Tongue (tissue), 2 donors: ENCODE measurements around the gene NPLOC4. TPM values are rescaled to one million over a fixed set of nuclear protein-coding genes. Genes with fewer than 3 reads are reported as not detected.

Experiments
- DNase-seq: peaks from one replicate; pipeline ENCODE4 v3.0.0-alpha.2; 2015
- total RNA-seq: library from RNA; depleted of rRNA; stranded (reverse); fragments of >200 nt; gene quantifications from one replicate; pipeline ENCODE4 v1.2.3, GENCODE V29; 2014

Gene NPLOC4
- total RNA-seq, 1 donor from 2014 or later = 50.7 TPM

- no peak for DNase-seq
These were observed 53.1 kb downstream of the NPLOC4 start for GRCh38 chr17:81583589-81584342.

- peak; percentile 31 for DNase-seq
These were observed 54.2 kb downstream of the NPLOC4 start for GRCh38 chr17:81582749-81583148.

GRCh38 chr17:81582341-81582740, 54.6 kb downstream of the NPLOC4 start:
- DNase-seq = no peak

DNA sequence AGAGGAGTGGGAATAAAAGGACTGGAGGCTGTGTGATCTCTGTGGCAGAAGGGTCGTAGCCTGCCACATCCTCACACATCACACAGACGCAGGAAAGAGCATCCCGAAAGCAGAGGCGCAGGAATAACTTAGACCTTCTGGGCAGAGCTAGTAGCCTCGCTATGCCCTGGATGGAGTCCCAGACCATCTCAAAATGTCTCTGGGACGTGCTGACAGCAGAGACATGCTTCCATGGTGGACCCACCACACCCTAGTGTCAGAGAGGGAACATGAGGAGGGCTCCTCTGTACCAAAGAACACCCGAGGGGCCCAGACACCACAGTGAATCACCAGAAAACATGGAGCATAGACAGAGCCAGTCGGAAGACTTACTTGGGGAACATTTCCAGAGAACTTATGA, 55.2 kb downstream of the NPLOC4 start:
- DNase-seq = no peak

- DNase-seq = no peak
These were observed 56.4 kb downstream of the NPLOC4 start for GRCh38 chr17:81580481-81580880.

DNA sequence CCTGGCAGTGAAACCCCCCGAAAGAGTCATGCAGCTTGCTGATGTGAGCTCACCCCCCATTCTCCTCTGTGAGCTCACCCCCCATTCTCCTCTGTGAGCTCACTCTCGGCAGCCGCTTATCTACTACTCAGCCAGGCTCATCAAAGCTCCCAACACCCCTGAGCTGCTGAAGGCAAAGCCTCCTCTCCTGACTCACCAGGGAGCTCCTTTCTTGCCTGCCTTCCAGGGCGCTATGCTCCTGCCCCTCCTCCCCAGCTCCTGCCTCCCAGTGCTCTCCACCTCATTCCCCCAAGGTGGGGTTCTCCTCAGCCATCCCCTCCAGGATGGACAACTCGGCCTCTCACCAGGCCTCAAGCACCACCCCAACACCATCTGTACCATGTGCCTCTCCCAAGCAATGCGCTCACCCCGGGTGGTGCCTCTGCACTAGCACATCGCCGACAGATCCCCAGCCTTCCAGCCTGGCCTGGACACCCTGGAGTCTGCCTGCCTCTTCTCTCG, 57.0 kb downstream of the NPLOC4 start:
- DNase-seq = no peak

DNA sequence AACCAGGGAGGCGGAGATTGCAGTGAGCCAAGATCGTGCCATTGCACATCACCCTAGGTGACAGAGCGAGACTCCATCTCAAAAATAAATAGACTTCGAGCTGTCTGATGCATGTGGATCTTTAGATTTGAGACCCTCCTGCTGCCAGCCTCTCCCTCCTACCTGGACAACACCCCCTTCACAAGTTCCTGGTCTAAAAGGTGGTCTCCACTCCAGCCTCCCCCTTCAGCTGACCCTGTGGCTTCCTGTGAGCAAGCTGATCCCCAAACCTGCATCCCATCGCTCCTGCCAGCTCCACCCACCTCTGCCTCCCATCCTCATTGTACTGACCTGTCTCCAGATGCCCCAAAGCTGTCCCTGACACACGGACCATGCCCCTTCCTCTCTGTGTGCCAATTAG, 57.6 kb downstream of the NPLOC4 start:
- no peak for DNase-seq

- no peak for DNase-seq
These were observed 58.2 kb downstream of the NPLOC4 start for GRCh38 chr17:81578561-81579225.

DNA sequence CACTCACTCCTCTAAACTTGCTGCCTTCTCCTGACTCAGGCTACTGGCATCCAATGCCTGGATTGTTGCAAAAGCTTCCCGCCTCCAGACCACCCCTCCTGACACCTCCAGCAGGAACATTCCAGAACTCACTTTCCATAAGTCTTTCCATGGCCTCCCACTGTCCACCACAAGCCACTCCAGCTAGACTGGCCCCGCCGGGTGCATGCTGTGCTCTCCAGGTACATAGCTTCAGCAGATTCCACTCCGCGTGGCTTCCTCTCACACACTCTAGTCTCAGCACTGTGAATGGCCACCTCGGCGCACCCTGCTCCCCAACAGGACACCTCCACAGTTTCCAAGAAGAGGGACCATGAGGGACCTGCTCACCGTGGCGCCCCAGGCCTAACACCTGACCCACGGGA, 58.9 kb downstream of the NPLOC4 start:
- DNase-seq = no peak

DNA sequence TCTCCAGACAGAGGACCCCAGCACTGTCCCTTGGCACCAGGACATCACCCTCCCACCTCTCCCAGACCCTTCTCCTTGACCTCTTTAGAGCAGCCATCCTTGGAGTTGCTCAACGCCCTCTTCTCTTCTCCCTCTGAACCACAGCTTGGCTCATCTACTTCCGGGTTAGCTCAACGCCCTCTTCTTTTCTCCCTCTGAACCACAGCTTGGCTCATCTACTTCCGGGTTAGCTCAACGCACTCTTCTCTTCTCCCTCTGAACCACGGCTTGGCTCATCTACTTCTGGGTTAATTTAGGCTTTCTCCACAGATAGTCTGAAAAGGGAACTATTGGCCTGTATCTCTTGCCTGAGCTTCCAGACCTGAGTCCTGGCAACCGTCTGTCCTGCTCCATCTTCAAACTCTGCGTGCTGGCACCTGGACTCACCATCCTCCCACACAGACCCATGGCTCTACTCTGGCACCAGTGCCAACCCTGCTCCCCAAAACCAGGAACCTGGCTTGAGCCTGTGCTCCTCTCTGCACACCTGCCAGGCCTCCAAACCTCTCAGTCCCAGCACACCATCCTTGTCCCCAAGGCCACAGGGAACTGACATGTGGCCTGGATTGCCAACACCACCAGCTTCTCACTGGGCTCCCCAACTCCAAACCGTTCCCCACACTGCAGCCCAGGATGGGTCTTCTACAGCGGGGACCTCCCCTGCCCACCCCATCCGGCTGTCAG, 59.5 kb downstream of the NPLOC4 start:
- no peak for DNase-seq

DNA sequence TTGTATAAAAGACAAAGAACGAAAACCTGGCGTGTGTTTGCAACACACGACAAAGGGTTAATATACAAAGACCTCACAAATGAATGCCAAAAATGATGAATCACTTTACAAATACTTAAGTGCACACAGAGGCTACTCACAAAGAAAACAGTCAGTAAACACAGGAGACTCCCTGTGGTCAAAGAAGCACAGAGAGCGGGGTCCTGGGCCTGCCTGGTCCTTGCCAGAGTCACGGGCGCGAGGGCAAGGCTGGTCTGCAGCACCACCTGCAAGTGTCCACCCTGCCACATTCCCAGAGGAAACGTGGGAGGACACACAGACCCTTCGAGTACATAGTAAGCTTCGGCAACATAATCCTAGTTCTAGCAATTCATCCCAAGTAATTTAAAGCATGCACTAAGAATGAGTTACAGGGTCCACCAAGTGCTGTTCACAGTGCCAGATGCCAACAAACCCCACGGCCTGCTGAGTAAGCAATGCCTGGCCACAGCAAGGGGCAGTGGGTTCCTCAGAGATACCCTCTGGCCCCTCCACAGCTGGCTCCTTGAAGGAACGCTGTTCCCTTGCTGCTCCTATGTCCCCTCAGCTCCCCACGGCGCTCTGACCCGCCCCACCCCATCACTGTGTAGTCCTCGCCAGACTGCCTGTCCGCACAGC, 60.2 kb downstream of the NPLOC4 start:
- DNase-seq = peak; percentile 14

DNA sequence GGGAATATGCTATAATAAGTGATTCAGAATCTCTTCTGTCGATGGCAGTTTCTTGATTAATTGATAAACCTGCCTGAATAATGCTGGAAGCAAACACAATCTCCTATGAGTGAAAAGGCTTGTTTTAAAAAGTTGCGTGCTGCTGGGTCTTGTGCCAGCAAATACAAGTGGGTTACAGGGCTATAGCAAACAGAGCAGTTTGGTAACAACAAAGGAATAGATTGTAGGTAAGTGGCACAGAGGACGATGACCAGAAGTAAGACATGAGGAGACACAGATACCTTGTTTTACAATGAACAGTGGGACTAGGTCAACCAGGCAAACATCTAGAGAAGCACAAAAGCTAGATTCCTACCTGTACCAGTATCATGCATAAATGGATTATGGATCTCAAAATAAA, 61.1 kb downstream of the NPLOC4 start:
- no peak for DNase-seq

GRCh38 chr17:81574643-81574956, 62.3 kb downstream of the NPLOC4 start:
- no peak for DNase-seq

DNA sequence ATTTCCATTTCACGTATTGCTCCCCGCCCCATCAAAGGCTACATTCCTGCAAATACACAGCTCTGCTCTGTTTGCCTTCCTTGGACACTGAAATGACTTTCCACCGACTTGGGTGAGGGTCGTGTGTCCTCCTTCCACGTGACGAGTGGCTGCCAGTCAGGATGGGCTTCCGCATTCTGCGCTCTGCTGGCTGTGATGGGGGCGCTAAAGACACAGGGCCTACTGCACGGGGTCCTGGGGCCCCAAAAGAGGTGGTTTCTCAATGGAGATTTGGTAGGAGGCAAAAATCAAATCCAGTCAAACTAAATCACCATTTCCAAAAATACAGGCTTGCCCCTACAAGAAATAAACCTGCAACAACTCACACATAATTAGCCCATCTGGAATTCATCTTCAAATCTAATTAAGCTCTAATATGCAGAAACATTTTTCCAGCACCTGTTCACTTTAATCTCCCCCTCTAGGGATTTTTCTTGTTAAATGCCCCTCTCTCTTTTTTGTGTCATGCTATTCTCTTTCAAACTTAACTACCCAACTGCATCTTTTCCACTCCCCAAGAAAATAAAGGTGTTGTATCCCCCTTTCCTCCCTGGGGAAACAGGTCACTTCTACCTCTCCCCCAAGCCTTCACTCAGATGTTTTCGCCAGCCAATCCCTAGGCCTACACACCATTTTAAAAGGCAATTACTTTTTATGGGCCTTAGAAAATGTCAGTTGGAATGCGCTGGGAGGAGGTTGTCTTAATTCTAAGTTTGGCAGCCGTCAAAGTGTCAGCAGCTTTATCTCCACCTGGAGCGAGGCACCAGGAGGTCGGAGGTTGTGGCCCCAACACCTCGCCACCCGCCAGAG, 62.9 kb downstream of the NPLOC4 start:
- no peak for DNase-seq

- DNase-seq = no peak
These were observed 64.2 kb downstream of the NPLOC4 start for GRCh38 chr17:81572563-81573168.

GRCh38 chr17:81570964-81571363, 65.9 kb downstream of the NPLOC4 start:
- DNase-seq = no peak

DNA sequence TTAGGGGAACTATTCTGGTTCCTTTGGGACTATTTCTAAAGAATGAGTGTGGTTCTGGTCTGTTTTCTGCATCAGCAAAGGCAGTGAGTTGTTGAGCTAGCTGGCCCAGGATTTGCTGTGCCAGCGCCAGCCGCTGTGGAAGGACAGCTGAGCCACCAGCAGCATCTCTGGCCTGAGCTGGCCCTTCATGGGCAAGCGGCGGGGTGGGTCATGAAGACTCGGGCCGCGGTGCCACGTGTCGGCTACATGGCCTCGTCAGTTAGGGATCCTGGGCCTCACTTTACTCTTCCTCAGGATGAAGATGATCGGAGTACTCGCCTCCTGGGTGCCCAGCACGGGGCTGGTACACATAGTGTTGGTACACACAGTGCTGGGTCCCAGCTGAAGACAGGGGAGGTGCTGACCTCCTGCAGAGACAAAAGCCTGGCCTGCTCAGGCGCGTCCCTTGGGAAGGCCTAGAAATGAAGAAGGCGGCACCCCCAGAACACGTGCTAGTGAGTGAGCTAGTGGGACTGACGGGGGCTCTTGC, 66.9 kb downstream of the NPLOC4 start:
- DNase-seq = no peak

- no peak for DNase-seq
These were observed 68.5 kb downstream of the NPLOC4 start for GRCh38 chr17:81568416-81568815.

- no peak for DNase-seq
These were observed 69.7 kb downstream of the NPLOC4 start for GRCh38 chr17:81567191-81567590.

- peak; percentile 90 for DNase-seq
These were observed 70.3 kb downstream of the NPLOC4 start for GRCh38 chr17:81566461-81567126.

DNA sequence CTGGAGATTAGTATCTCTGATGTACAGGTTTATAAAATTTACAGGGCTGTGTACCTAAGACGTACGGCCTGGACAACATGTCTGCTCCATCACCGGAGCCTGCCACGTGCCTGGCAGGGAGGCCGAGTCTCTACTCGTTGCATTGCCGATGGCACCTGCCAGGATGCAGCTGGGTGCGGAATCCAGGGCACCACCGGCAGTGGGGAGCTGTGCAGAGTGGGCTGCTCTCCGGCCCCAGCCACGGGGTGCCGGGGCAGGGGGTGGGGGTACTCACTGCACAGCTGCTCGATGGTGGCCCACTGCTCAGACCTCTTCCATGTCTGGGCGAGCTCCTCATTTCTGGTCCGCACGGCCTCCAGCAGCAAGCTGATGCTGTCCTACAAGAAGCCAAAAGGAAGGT, 71.7 kb downstream of the NPLOC4 start:
- DNase-seq = no peak
